Activated CD4-positive, alpha-beta memory T cell treated with anti-CD3 and anti-CD28 coated beads, Interleukin-2, amount 10 ng/mL, durations not matched to agents 7 days and 5 days (primary cell): ENCODE data around the gene DNAH10. TPM values are rescaled to one million over a fixed set of nuclear protein-coding genes. Genes with fewer than 3 reads are reported as not detected.
"Not testable (repeated sequence)": the region's sequence is repeated elsewhere in the genome, so short reads cannot be mapped to it uniquely, and the experiment has no call there.

Experiments
- CTCF ChIA-PET: fragments of 350-600 bp; sonication (Branson Sonifier 250); formaldehyde crosslinking; loops from one replicate; lab custom pipeline; 2021; ENCODE audit warnings: antibody characterized with exemption, inconsistent platforms; lab: Charles Lee
- POLR2A ChIA-PET: fragments of 350-600 bp; sonication (Branson Sonifier 250); formaldehyde crosslinking; loops from one replicate; lab custom pipeline; 2021; ENCODE audit warnings: antibody characterized with exemption; lab: Charles Lee
- DNase-seq: peaks from one replicate; pipeline ENCODE4 v3.0.0-alpha.2; 2020
- H3K27ac Mint-ChIP-seq: one replicate; pipeline ENCODE4 v1.8.0; 2021; ENCODE audit warnings: mild to moderate bottlenecking, mixed read lengths
- H3K27me3 Mint-ChIP-seq: one replicate; pipeline ENCODE4 v1.8.0; 2021; ENCODE audit warnings: mixed read lengths
- H3K36me3 Mint-ChIP-seq: one replicate; pipeline ENCODE4 v1.8.0; 2021; ENCODE audit warnings: low read depth, mixed read lengths
- H3K4me1 Mint-ChIP-seq: one replicate; pipeline ENCODE4 v1.8.0; 2021; ENCODE audit warnings: mixed read lengths
- H3K4me3 Mint-ChIP-seq: one replicate; pipeline ENCODE4 v1.8.0; 2021; ENCODE audit warnings: mild to moderate bottlenecking, mixed read lengths
- H3K9me3 Mint-ChIP-seq: one replicate; pipeline ENCODE4 v1.8.0; 2021; ENCODE audit warnings: mixed read lengths
- total RNA-seq, 2 experiments: library from RNA; stranded (reverse); gene quantifications; one replicate each; pipeline ENCODE4 v1.2.3, GENCODE V29; 2021

DNAH10 gene
- total RNA-seq, 2 experiments from 2014 or later: 0.13 TPM; not detected in 1

- no peak for DNase-seq
- Mint-ChIP-seq H3K27me3 (peaks cover 15% of the 10 kb centered on the region), H3K4me3 (no peak overlapping the region), H3K36me3 (no peaks in the 10 kb centered on the region), H3K4me1 (peaks cover 1% of the 10 kb centered on the region), H3K9me3 (no peaks in the 10 kb centered on the region), H3K27ac (no peak overlapping the region)
- ChIA-PET CTCF (interaction anchor here (1.0 to 1.1 kb wide), 2 partner anchors 83 to 132 kb away, joined by 3 to 4 read pairs; no protein-coding TSS in a partner anchor), POLR2A (no interaction called here)
These were observed 138.8 kb downstream of the DNAH10 start for GRCh38 chr12:123900871-123901376.

GRCh38 chr12:123902821-123903220 is 140.7 kb downstream of the DNAH10 start:
- Mint-ChIP-seq H3K4me3 (no peak overlapping the region), H3K27ac (no peak overlapping the region), H3K4me1 (peaks cover 1% of the 10 kb centered on the region), H3K27me3 (peaks cover 10% of the 10 kb centered on the region), H3K9me3 (no peaks in the 10 kb centered on the region), H3K36me3 (no peaks in the 10 kb centered on the region)
- ChIA-PET CTCF (interaction anchor here (4.8 kb wide), 1 partner anchor 83 kb away, joined by 59 read pairs; no protein-coding TSS in a partner anchor), POLR2A (no interaction called here)
- DNase-seq: no peak

GRCh38 chr12:123903301-123904065 is 141.4 kb downstream of the DNAH10 start:
- H3K4me3 Mint-ChIP-seq: no peak overlapping the region
- no peaks in the 10 kb centered on the region for H3K9me3 Mint-ChIP-seq
- POLR2A ChIA-PET: no interaction called here
- H3K4me1 Mint-ChIP-seq: peaks cover 1% of the 10 kb centered on the region
- no peak for DNase-seq
- H3K27me3 Mint-ChIP-seq: peaks cover 10% of the 10 kb centered on the region
- H3K36me3 Mint-ChIP-seq: no peaks in the 10 kb centered on the region
- CTCF ChIA-PET: interaction anchor here (2.5 to 4.8 kb wide), 2 partner anchors 82 to 129 kb away, joined by 17 to 59 read pairs; no protein-coding TSS in a partner anchor
- H3K27ac Mint-ChIP-seq: no peak overlapping the region

GRCh38 chr12:123905319-123905925 is 143.3 kb downstream of the DNAH10 start:
- CTCF ChIA-PET: interaction anchor here (0.7 to 4.8 kb wide), 15 partner anchors 11 to 144 kb away, joined by 3 to 59 read pairs (median 4); no protein-coding TSS in a partner anchor
- DNase-seq: peak; percentile 67
- no peaks in the 10 kb centered on the region for H3K9me3 Mint-ChIP-seq
- H3K27ac Mint-ChIP-seq: no peak overlapping the region
- H3K4me1 Mint-ChIP-seq: peaks cover 1% of the 10 kb centered on the region
- H3K4me3 Mint-ChIP-seq: no peak overlapping the region
- peaks cover 9% of the 10 kb centered on the region for H3K27me3 Mint-ChIP-seq
- H3K36me3 Mint-ChIP-seq: no peaks in the 10 kb centered on the region
- POLR2A ChIA-PET: no interaction called here

GRCh38 chr12:123906711-123907420 is 144.8 kb downstream of the DNAH10 start:
- ChIA-PET CTCF (interaction anchor here (4.8 kb wide), 1 partner anchor 78 kb away, joined by 59 read pairs; no protein-coding TSS in a partner anchor), POLR2A (no interaction called here)
- Mint-ChIP-seq H3K9me3 (no peaks in the 10 kb centered on the region), H3K36me3 (no peaks in the 10 kb centered on the region), H3K4me3 (no peak overlapping the region), H3K27ac (no peak overlapping the region), H3K27me3 (peaks cover 3% of the 10 kb centered on the region), H3K4me1 (peaks cover 1% of the 10 kb centered on the region)
- DNase-seq: no peak

GRCh38 chr12:123907726-123908476 is 145.8 kb downstream of the DNAH10 start:
- CTCF ChIA-PET: no interaction called here
- POLR2A ChIA-PET: no interaction called here

GRCh38 chr12:123908884-123909725 is 147.0 kb downstream of the DNAH10 start:
- Mint-ChIP-seq H3K27me3 (no peaks in the 10 kb centered on the region), H3K4me3 (no peak overlapping the region), H3K36me3 (no peaks in the 10 kb centered on the region), H3K27ac (no peak overlapping the region), H3K4me1 (peaks cover 1% of the 10 kb centered on the region), H3K9me3 (no peaks in the 10 kb centered on the region)
- POLR2A ChIA-PET: no interaction called here
- CTCF ChIA-PET: no interaction called here
- DNase-seq: no peak

More at GRCh38 chr12:123907726-123908476, 145.8 kb downstream of the DNAH10 start:
- H3K27ac Mint-ChIP-seq: no peak overlapping the region
- H3K9me3 Mint-ChIP-seq: no peaks in the 10 kb centered on the region
- DNase-seq: no peak
- no peak overlapping the region for H3K4me3 Mint-ChIP-seq
- H3K27me3 Mint-ChIP-seq: no peaks in the 10 kb centered on the region
- no peaks in the 10 kb centered on the region for H3K36me3 Mint-ChIP-seq
- peaks cover 1% of the 10 kb centered on the region for H3K4me1 Mint-ChIP-seq

GRCh38 chr12:123910057-123910456 is 148.0 kb downstream of the DNAH10 start:
- H3K27me3 Mint-ChIP-seq: no peaks in the 10 kb centered on the region
- no peak overlapping the region for H3K27ac Mint-ChIP-seq
- no peak overlapping the region for H3K4me3 Mint-ChIP-seq
- DNase-seq: no peak
- ChIA-PET POLR2A (no interaction called here), CTCF (interaction anchor here (1.1 kb wide), 1 partner anchor 16 kb away, joined by 3 read pairs; no protein-coding TSS in a partner anchor)
- no peaks in the 10 kb centered on the region for H3K36me3 Mint-ChIP-seq
- no peaks in the 10 kb centered on the region for H3K9me3 Mint-ChIP-seq
- H3K4me1 Mint-ChIP-seq: peaks cover 1% of the 10 kb centered on the region

- DNase-seq: no peak
- Mint-ChIP-seq H3K36me3 (no peaks in the 10 kb centered on the region), H3K27me3 (no peaks in the 10 kb centered on the region), H3K4me3 (no peak overlapping the region), H3K9me3 (no peaks in the 10 kb centered on the region), H3K27ac (no peak overlapping the region), H3K4me1 (no peaks in the 10 kb centered on the region)
- CTCF ChIA-PET: interaction anchor here (1.0 to 1.1 kb wide), 2 partner anchors 16 to 73 kb away, joined by 3 read pairs; no protein-coding TSS in a partner anchor
- POLR2A ChIA-PET: no interaction called here
These were observed 148.7 kb downstream of the DNAH10 start for GRCh38 chr12:123910761-123911193.

- CTCF ChIA-PET, H3K4me3 Mint-ChIP-seq, POLR2A ChIA-PET, H3K36me3 Mint-ChIP-seq, H3K27me3 Mint-ChIP-seq, H3K9me3 Mint-ChIP-seq, H3K4me1 Mint-ChIP-seq, DNase-seq, H3K27ac Mint-ChIP-seq: not testable (repeated sequence)
These were observed 149.7 kb downstream of the DNAH10 start for GRCh38 chr12:123911672-123912409.
